OCI-LY7 (cell line): ENCODE results near the gene BCL2L13.

Experiments
- EZH2phosphoT487 ChIP-seq: fragments of 200-600 bp; sonication (generic); IDR thresholded peaks from 2 replicates; pipeline ENCODE4 v1.6.1; 2018; ENCODE audit warnings: low read depth, borderline replicate concordance, mild to moderate bottlenecking, mixed run types, antibody characterized with exemption, low read length, moderate library complexity, mixed read lengths
- TF ChIP-seq, protein P1 (sequence below): fragments of 200-600 bp; sonication (generic); conservative IDR thresholded peaks from 2 replicates; pipeline ENCODE4 v1.5.1; 2014; ENCODE audit warnings: mild to moderate bottlenecking, antibody characterized with exemption, low read length, moderate library complexity, mixed read lengths

- TF ChIP-seq, protein P1, sequence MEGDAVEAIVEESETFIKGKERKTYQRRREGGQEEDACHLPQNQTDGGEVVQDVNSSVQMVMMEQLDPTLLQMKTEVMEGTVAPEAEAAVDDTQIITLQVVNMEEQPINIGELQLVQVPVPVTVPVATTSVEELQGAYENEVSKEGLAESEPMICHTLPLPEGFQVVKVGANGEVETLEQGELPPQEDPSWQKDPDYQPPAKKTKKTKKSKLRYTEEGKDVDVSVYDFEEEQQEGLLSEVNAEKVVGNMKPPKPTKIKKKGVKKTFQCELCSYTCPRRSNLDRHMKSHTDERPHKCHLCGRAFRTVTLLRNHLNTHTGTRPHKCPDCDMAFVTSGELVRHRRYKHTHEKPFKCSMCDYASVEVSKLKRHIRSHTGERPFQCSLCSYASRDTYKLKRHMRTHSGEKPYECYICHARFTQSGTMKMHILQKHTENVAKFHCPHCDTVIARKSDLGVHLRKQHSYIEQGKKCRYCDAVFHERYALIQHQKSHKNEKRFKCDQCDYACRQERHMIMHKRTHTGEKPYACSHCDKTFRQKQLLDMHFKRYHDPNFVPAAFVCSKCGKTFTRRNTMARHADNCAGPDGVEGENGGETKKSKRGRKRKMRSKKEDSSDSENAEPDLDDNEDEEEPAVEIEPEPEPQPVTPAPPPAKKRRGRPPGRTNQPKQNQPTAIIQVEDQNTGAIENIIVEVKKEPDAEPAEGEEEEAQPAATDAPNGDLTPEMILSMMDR = no peak
- no peak for TF ChIP-seq EZH2phosphoT487
Observed at GRCh38 chr22:17641269-17641668, 2.7 kb downstream of the BCL2L13 start.
